Osteoblast (primary cell): Measurements from ENCODE around the gene DQX1. TPM values are rescaled to one million over a fixed set of nuclear protein-coding genes. Genes with fewer than 3 reads are reported as not detected.

Experiments
- DNase-seq: peaks from one replicate; pipeline ENCODE4 v3.0.0; 2011; ENCODE audit warnings: low spot score, mixed read lengths; ENCODE audit not compliant: insufficient read length; ENCODE audit errors: missing footprints
- H2AFZ ChIP-seq: 2 replicates; pipeline ENCODE4 v1.6.0; 2011; ENCODE audit warnings: mild to moderate bottlenecking, low read length
- H3K27ac ChIP-seq: 2 replicates; pipeline ENCODE4 v1.5.1; 2011; ENCODE audit warnings: mild to moderate bottlenecking, low read depth, low read length, moderate library complexity
- H3K27me3 ChIP-seq: 2 replicates; pipeline ENCODE4 v1.6.0; 2012; ENCODE audit warnings: mild to moderate bottlenecking, control low read depth, inconsistent platforms, low read length, moderate library complexity; ENCODE audit not compliant: insufficient read depth
- H3K36me3 ChIP-seq: 2 replicates; pipeline ENCODE4 v1.5.1; 2011; ENCODE audit warnings: mild to moderate bottlenecking, low read length, control low read depth, moderate library complexity; ENCODE audit not compliant: insufficient read depth
- H3K4me1 ChIP-seq: 2 replicates; pipeline ENCODE4 v1.5.1; 2011; ENCODE audit warnings: mild to moderate bottlenecking, low read length, control low read depth, moderate library complexity; ENCODE audit not compliant: insufficient read depth
- H3K4me2 ChIP-seq: 2 replicates; pipeline ENCODE4 v1.6.0; 2011; ENCODE audit warnings: mild to moderate bottlenecking, low read length; ENCODE audit not compliant: insufficient read depth
- H3K4me3 ChIP-seq: fragments of 200-600 bp; sonication (generic); 3 replicates; pipeline ENCODE4 v1.5.1; 2012; ENCODE audit warnings: mild to moderate bottlenecking, low read length, inconsistent platforms; ENCODE audit not compliant: insufficient read depth
- H3K79me2 ChIP-seq: 2 replicates; pipeline ENCODE4 v1.6.0; 2012; ENCODE audit warnings: mild to moderate bottlenecking, low read length, control low read depth, inconsistent platforms; ENCODE audit not compliant: insufficient read depth
- H3K9me3 ChIP-seq: 2 replicates; pipeline ENCODE4 v1.5.1; 2011; ENCODE audit warnings: low read depth, low read length, control low read depth
- H4K20me1 ChIP-seq: 2 replicates; pipeline ENCODE4 v1.6.0; 2012; ENCODE audit warnings: mild to moderate bottlenecking, low read length, control low read depth; ENCODE audit not compliant: insufficient read depth
- CTCF ChIP-seq: IDR thresholded peaks from 2 replicates; pipeline ENCODE4 v1.5.1; 2011; ENCODE audit warnings: mild to moderate bottlenecking, low read depth, low read length, moderate library complexity; ENCODE audit errors: extremely low read depth
- total RNA-seq: library from RNA; depleted of rRNA; stranded (reverse); fragments of >200 nt; gene quantifications from 2 replicates; pipeline ENCODE4 v1.2.3, GENCODE V29; 2012

DQX1 gene
- total RNA-seq, 1 donor: not detected

GRCh38 chr2:74542978-74543377, 16.9 kb upstream of the DQX1 start:
- H3K4me3 ChIP-seq: no peak overlapping the region
- peak; percentile 66 for DNase-seq
- no peaks in the 10 kb centered on the region for H3K27me3 ChIP-seq
- H3K79me2 ChIP-seq: peaks cover 35% of the 10 kb centered on the region
- H3K4me2 ChIP-seq: no peak overlapping the region
- H3K4me1 ChIP-seq: peaks cover 5% of the 10 kb centered on the region
- peaks cover 56% of the 10 kb centered on the region for H3K36me3 ChIP-seq
- H3K9me3 ChIP-seq: no peaks in the 10 kb centered on the region
- no peaks in the 10 kb centered on the region for H4K20me1 ChIP-seq
- TF ChIP-seq CTCF: no peak
- no peak overlapping the region for H2AFZ ChIP-seq
- no peak overlapping the region for H3K27ac ChIP-seq

- Histone ChIP-seq H4K20me1 (no peaks in the 10 kb centered on the region), H3K4me3 (no peak overlapping the region), H3K4me2 (no peak overlapping the region), H3K9me3 (no peaks in the 10 kb centered on the region), H3K36me3 (peaks cover 62% of the 10 kb centered on the region), H3K27me3 (no peaks in the 10 kb centered on the region), H3K27ac (no peak overlapping the region), H3K79me2 (peaks cover 23% of the 10 kb centered on the region), H3K4me1 (peaks cover 5% of the 10 kb centered on the region), H2AFZ (no peak overlapping the region)
- DNase-seq: peak; percentile 65
- no peak for TF ChIP-seq CTCF
Observed at GRCh38 chr2:74540291-74540690, 14.3 kb upstream of the DQX1 start.

GRCh38 chr2:74538881-74539339, 12.9 kb upstream of the DQX1 start:
- H3K27me3 ChIP-seq: no peaks in the 10 kb centered on the region
- H3K36me3 ChIP-seq: peaks cover 65% of the 10 kb centered on the region
- DNase-seq: peak; percentile 55
- H3K27ac ChIP-seq: no peak overlapping the region
- H2AFZ ChIP-seq: no peak overlapping the region
- H3K9me3 ChIP-seq: no peaks in the 10 kb centered on the region
- H3K4me3 ChIP-seq: no peak overlapping the region
- no peaks in the 10 kb centered on the region for H4K20me1 ChIP-seq
- H3K4me1 ChIP-seq: peaks cover 5% of the 10 kb centered on the region
- H3K4me2 ChIP-seq: no peak overlapping the region
- peaks cover 15% of the 10 kb centered on the region for H3K79me2 ChIP-seq
- TF ChIP-seq CTCF: no peak

GRCh38 chr2:74537140-74537539, 11.1 kb upstream of the DQX1 start:
- H3K36me3 ChIP-seq: peaks cover 75% of the 10 kb centered on the region
- peaks cover 10% of the 10 kb centered on the region for H3K79me2 ChIP-seq
- H3K4me1 ChIP-seq: no peaks in the 10 kb centered on the region
- no peak overlapping the region for H3K4me2 ChIP-seq
- H3K9me3 ChIP-seq: no peaks in the 10 kb centered on the region
- peak; percentile 80 for DNase-seq
- no peaks in the 10 kb centered on the region for H3K27me3 ChIP-seq
- no peak overlapping the region for H3K4me3 ChIP-seq
- H2AFZ ChIP-seq: no peak overlapping the region
- no peaks in the 10 kb centered on the region for H4K20me1 ChIP-seq
- no peak for TF ChIP-seq CTCF
- peak overlapping the region; percentile 10 for H3K27ac ChIP-seq
